Coronary artery (tissue), 2 donors: Measurements from ENCODE around the gene INTU.
A peak's percentile ranks its signal among the peaks of the same experiment; 100 is the strongest.

ENCODE experiments used
- DNase-seq: peaks from one replicate; pipeline ENCODE4 v3.0.0-alpha.2; 2017; ENCODE audit warnings: low spot score
- H3K27ac ChIP-seq, 2 donors: fragments of 200-600 bp; sonication (generic); one replicate each; pipeline ENCODE4 v1.5.1; 2016 to 2019
- H3K4me3 ChIP-seq: fragments of 200-600 bp; sonication (generic); 2 replicates; pipeline ENCODE4 v1.5.1; 2016; ENCODE audit warnings: mild to moderate bottlenecking, moderate library complexity
- CTCF ChIP-seq: fragments of 200-600 bp; sonication (generic); IDR thresholded peaks from one replicate; pipeline ENCODE4 v1.5.1; 2019; ENCODE audit warnings: antibody characterized with exemption

INTU gene

GRCh38 chr4:127606823-127607222 is 25.9 kb upstream of the INTU start:
- no peak overlapping the region for H3K27ac ChIP-seq
- no peak for TF ChIP-seq CTCF
- no peak overlapping the region for H3K4me3 ChIP-seq
- no peak for DNase-seq

- DNase-seq: no peak
- H3K4me3 ChIP-seq: no peak overlapping the region
- no peak overlapping the region for H3K27ac ChIP-seq
- no peak for TF ChIP-seq CTCF
Observed at GRCh38 chr4:127609484-127609883, 23.3 kb upstream of the INTU start.

DNA sequence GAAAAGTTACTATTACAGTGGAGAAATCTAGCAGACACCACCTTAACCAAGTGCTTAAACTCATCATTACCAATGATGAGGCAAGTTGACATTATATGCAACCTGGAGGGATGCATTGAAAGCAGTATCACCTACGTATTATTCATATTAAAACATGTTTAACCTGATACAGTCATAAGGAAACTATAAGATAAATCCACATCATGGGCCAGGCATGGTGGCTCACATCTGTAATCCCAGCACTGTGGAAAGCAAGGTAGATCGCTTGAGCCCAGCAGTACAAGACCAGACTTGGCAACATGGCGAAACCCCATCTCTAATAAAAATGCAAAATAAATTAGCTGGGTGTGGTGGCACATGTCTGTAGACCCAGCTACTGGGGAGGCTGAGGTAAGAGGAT is 22.3 kb upstream of the INTU start:
- DNase-seq: no peak
- Histone ChIP-seq H3K27ac (no peak overlapping the region), H3K4me3 (no peak overlapping the region)
- TF ChIP-seq CTCF: no peak

DNA sequence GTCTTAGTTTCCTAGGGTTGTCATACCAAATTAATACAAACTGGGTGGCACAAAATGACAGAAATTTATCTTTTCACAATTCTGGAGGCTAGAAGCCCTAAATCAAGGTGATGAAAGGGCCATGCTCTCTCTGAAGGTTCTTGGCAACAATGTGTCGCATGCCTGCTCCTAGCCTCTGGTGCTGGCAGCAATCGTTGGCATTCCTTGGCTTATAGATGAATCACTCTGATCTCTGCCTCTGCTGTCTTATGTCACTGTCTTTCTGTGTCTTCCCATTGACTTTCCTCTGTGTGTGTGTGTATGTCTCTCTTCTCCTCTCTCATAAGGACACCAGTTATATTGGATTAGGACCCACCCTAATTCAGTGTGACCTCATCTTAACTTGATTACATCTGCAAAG is 15.9 kb upstream of the INTU start:
- H3K4me3 ChIP-seq: no peak overlapping the region
- no peak for DNase-seq
- no peak for TF ChIP-seq CTCF
- H3K27ac ChIP-seq: no peak overlapping the region

- no peak overlapping the region for H3K4me3 ChIP-seq
- no peak for DNase-seq
- TF ChIP-seq CTCF: no peak
- no peak overlapping the region for H3K27ac ChIP-seq
Observed at GRCh38 chr4:127618427-127618826, 14.3 kb upstream of the INTU start.

DNA sequence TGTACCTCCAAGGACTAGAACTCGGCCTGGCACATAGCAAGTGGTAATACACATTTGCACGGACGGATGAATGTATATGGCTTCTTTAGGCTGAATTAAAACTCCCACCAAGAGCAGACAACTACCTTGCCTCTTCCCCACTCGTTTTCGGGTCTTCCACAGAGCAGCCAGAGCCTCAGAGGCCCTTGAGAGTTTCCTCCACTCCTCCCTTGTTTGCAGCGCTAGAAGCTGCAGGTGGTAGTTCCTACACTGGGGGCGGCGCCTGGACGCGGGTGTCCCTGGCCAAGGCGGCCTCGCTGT is 10.2 kb upstream of the INTU start:
- TF ChIP-seq CTCF: no peak

DNA sequence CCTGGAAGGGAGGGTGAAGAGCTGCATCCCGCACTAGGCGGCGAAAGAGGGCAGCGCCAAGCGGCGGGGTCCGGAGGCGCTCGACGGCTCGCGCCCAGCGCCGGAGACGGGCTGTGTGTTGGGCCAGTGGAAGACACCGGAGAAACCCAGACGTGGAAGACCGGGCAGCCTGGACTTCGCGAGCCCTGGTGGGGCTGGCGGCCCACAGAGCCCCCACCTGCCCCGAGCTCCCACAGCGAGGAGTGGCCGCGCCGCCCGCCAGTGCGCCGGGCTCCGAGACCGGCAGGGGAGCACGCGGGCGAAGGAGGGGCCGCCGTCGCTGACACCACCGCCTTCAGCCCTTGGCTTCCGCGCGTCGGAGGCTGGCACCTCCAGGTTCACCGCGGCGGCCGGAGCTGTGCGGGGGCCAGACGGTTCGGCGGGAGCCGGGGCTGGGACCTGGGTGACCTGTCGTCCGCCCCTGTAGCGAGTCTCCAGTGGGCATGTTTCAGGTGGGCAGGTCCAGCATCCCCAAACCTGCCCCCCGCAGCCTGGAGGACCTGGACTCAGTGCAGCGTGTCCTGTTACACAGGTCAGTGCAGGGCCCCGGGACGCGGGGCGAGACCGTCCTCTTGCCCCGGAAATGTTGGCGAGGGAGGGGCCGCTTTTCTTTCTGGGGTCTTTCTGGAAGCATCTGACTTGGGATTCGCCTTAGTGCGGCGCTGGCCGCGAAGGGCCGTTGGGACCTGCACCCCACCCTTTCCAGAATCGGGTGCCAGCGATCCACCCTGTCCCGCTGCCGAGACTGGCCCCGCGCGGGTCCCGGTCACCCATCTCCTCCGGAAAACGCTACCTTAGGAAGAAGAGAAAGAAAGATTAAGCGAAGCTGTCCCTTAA is 9.6 kb upstream of the INTU start:
- TF ChIP-seq CTCF: no peak

More for the DNA sequence above, 10.2 kb upstream of the INTU start:
- no peak for DNase-seq
- Histone ChIP-seq H3K27ac (no peak overlapping the region), H3K4me3 (peak overlapping the region; percentile 77)

More for the DNA sequence above, 9.6 kb upstream of the INTU start:
- no peak for DNase-seq
- H3K27ac ChIP-seq: no peak overlapping the region
- peak overlapping the region; percentile 77 for H3K4me3 ChIP-seq
